Measurements from ENCODE around the gene AGAP4.
"Not testable (repeated sequence)": the region's sequence is repeated elsewhere in the genome, so short reads cannot be mapped to it uniquely, and the experiment has no call there.

Gene AGAP4

GRCh38 chr10:45789991-45790390 is 57.3 kb downstream of the AGAP4 start:
- not testable (repeated sequence) for DNase-seq

GRCh38 chr10:45787212-45787741 is 60.0 kb downstream of the AGAP4 start:
- not testable (repeated sequence) for DNase-seq

GRCh38 chr10:45786217-45786616 is 61.1 kb downstream of the AGAP4 start:
- DNase-seq: not testable (repeated sequence)

All from stimulated activated CD4-positive, alpha-beta T cell treated with anti-CD3 and anti-CD28 coated beads, Interleukin-4, amount 100 ng/mL, for 24 hours (primary cell).